WTC11 (cell line): Measurements from ENCODE around the gene HAX1. TPM values are rescaled to one million over a fixed set of nuclear protein-coding genes. Genes with fewer than 3 reads are reported as not detected.

Experiments
- ATAC-seq: fragments of 200-7000 bp; cut with Tn5 transposase; 2 replicates; pipeline ENCODE4 v1.10.0; 2021; ENCODE audit warnings: mild to moderate bottlenecking, moderate library complexity
- CTCF ChIA-PET: fragments of 300-600 bp; sonication (Branson Sonifier 250); formaldehyde crosslinking; loops from one replicate; lab custom pipeline; 2021; ENCODE audit warnings: antibody characterized with exemption; lab: Charles Lee
- POLR2A ChIA-PET: fragments of 350-600 bp; sonication (Branson Sonifier 250); formaldehyde crosslinking; loops from one replicate; lab custom pipeline; 2021; ENCODE audit warnings: antibody characterized with exemption; lab: Charles Lee
- DNase-seq: peaks from one replicate; pipeline ENCODE4 v3.0.0; 2021; ENCODE audit warnings: low spot score
- H3K27ac Mint-ChIP-seq: 2 replicates; pipeline ENCODE4 v1.8.0; 2021; ENCODE audit warnings: mixed read lengths
- H3K27me3 Mint-ChIP-seq: 2 replicates; pipeline ENCODE4 v1.8.0; 2021; ENCODE audit warnings: low read depth, mild to moderate bottlenecking, moderate library complexity, mixed read lengths
- H3K36me3 Mint-ChIP-seq: 2 replicates; pipeline ENCODE4 v1.8.0; 2021; ENCODE audit warnings: mixed read lengths
- H3K4me1 Mint-ChIP-seq: 2 replicates; pipeline ENCODE4 v1.8.0; 2022; ENCODE audit warnings: mixed read lengths
- H3K4me3 Mint-ChIP-seq: 2 replicates; pipeline ENCODE4 v1.8.0; 2021; ENCODE audit warnings: mild to moderate bottlenecking, moderate library complexity, mixed read lengths
- H3K9me3 Mint-ChIP-seq: 2 replicates; pipeline ENCODE4 v1.8.0; 2021; ENCODE audit warnings: mixed read lengths
- ATF6 ChIP-seq: sonication (generic); formaldehyde crosslinking; IDR thresholded peaks from 2 replicates; pipeline ENCODE4 v1.8.1; 2023; ENCODE audit warnings: mild to moderate bottlenecking, missing genetic modification reagents
- CREM ChIP-seq: sonication (generic); formaldehyde crosslinking; IDR thresholded peaks from 2 replicates; pipeline ENCODE4 v1.8.1; 2022; ENCODE audit warnings: mild to moderate bottlenecking, missing genetic modification reagents, moderate library complexity
- ESRRA ChIP-seq: sonication (generic); formaldehyde crosslinking; IDR thresholded peaks from 2 replicates; pipeline ENCODE4 v1.8.1; 2022; ENCODE audit warnings: mild to moderate bottlenecking, missing genetic modification reagents, borderline replicate concordance
- GABPB1 ChIP-seq: sonication (generic); formaldehyde crosslinking; IDR thresholded peaks from 2 replicates; pipeline ENCODE4 v1.8.1; 2023; ENCODE audit warnings: mild to moderate bottlenecking, missing genetic modification reagents
- GRHL2 ChIP-seq: fragments of 250-450 bp; sonication (Bioruptor Pico); IDR thresholded peaks from 2 replicates; pipeline ENCODE4 v1.8.0; 2022; ENCODE audit warnings: mild to moderate bottlenecking, moderate library complexity; ENCODE audit not compliant: insufficient replicate concordance, severe bottlenecking
- JAZF1 ChIP-seq: fragments of 250-450 bp; sonication (Bioruptor Pico); IDR thresholded peaks from 2 replicates; pipeline ENCODE4 v1.9.0; 2021; ENCODE audit warnings: moderate library complexity, mild to moderate bottlenecking, inconsistent platforms
- MLX ChIP-seq: sonication (generic); formaldehyde crosslinking; IDR thresholded peaks from 2 replicates; pipeline ENCODE4 v1.8.1; 2023; ENCODE audit warnings: mild to moderate bottlenecking, missing genetic modification reagents, moderate library complexity
- MYBL2 ChIP-seq: sonication (generic); formaldehyde crosslinking; IDR thresholded peaks from 2 replicates; pipeline ENCODE4 v1.8.1; 2023; ENCODE audit warnings: mild to moderate bottlenecking, moderate library complexity, missing genetic modification reagents
- NFYB ChIP-seq: sonication (generic); formaldehyde crosslinking; conservative IDR thresholded peaks from 2 replicates; pipeline ENCODE4 v1.8.0; 2022; ENCODE audit warnings: low read depth, missing genetic modification reagents
- PREB ChIP-seq: sonication (generic); formaldehyde crosslinking; IDR thresholded peaks from 2 replicates; pipeline ENCODE4 v1.8.1; 2022; ENCODE audit warnings: mild to moderate bottlenecking, missing genetic modification reagents, moderate library complexity, borderline replicate concordance
- TEAD4 ChIP-seq: sonication (generic); formaldehyde crosslinking; IDR thresholded peaks from 2 replicates; pipeline ENCODE4 v1.8.0; 2022; ENCODE audit warnings: mild to moderate bottlenecking, missing genetic modification reagents
- USF1 ChIP-seq: sonication (generic); formaldehyde crosslinking; IDR thresholded peaks from 2 replicates; pipeline ENCODE4 v1.8.0; 2022; ENCODE audit warnings: mild to moderate bottlenecking, missing genetic modification reagents
- ZNF281 ChIP-seq: sonication (generic); formaldehyde crosslinking; IDR thresholded peaks from 2 replicates; pipeline ENCODE4 v1.8.0; 2023; ENCODE audit warnings: mild to moderate bottlenecking, missing genetic modification reagents
- ZNF423 ChIP-seq: fragments of 250-450 bp; sonication (Bioruptor Pico); IDR thresholded peaks from 2 replicates; pipeline ENCODE4 v2.1.2; 2022; ENCODE audit warnings: mild to moderate bottlenecking, moderate library complexity
- ZNF532 ChIP-seq: fragments of 250-450 bp; sonication (Bioruptor Pico); IDR thresholded peaks from 2 replicates; pipeline ENCODE4 v1.9.0; 2021; ENCODE audit warnings: mild to moderate bottlenecking, borderline replicate concordance
- total RNA-seq: library from RNA; stranded (reverse); gene quantifications from 3 replicates; pipeline ENCODE4 v1.2.3, GENCODE V29; 2021

The HAX1 gene
- total RNA-seq, 1 experiment from 2014 or later, result 69.2 TPM

- no peak for TF ChIP-seq ESRRA
- no peak for TF ChIP-seq ZNF532
- TF ChIP-seq NFYB (CRISPR knock-in tag), result no peak
- no peak for TF ChIP-seq MYBL2 (CRISPR knock-in tag)
- no peaks in the 10 kb centered on the region for H3K4me1 Mint-ChIP-seq
- peaks cover 59% of the 10 kb centered on the region for H3K36me3 Mint-ChIP-seq
- no peak for ATAC-seq
- H3K9me3 Mint-ChIP-seq, result no peaks in the 10 kb centered on the region
- DNase-seq, result no peak
- H3K4me3 Mint-ChIP-seq, result no peak overlapping the region
- POLR2A ChIA-PET, result no interaction called here
- no peaks in the 10 kb centered on the region for H3K27me3 Mint-ChIP-seq
- no peak overlapping the region; the same call in none of the 2 replicates for H3K27ac Mint-ChIP-seq
- CTCF ChIA-PET, result interaction anchor here (1.4 kb wide), 1 partner anchor 71 kb away, joined by 3 read pairs; no protein-coding TSS in a partner anchor
These were observed 8.7 kb upstream of the HAX1 start for GRCh38 chr1:154263465-154264332.

GRCh38 chr1:154264454-154264853 is 8.0 kb upstream of the HAX1 start:
- DNase-seq (no peak), ATAC-seq (no peak)
- no peaks in the 10 kb centered on the region for H3K9me3 Mint-ChIP-seq
- TF ChIP-seq GRHL2 (CRISPR knock-in tag) (no peak), ATF6 (no peak), CREM (CRISPR knock-in tag) (no peak), TEAD4 (no peak), USF1 (no peak), NFYB (CRISPR knock-in tag) (no peak)
- CTCF ChIA-PET, result interaction anchor here (1.1 to 1.8 kb wide), 2 partner anchors 20 to 70 kb away, joined by 3 to 6 read pairs; no protein-coding TSS in a partner anchor
- no peaks in the 10 kb centered on the region for H3K4me1 Mint-ChIP-seq
- no peaks in the 10 kb centered on the region for H3K27me3 Mint-ChIP-seq
- no peak overlapping the region for H3K4me3 Mint-ChIP-seq
- H3K36me3 Mint-ChIP-seq, result peaks cover 62% of the 10 kb centered on the region
- POLR2A ChIA-PET, result no interaction called here
- H3K27ac Mint-ChIP-seq, result no peak overlapping the region

- DNase-seq, result no peak
- Mint-ChIP-seq H3K36me3 (peaks cover 55% of the 10 kb centered on the region), H3K9me3 (no peaks in the 10 kb centered on the region), H3K4me1 (no peaks in the 10 kb centered on the region), H3K4me3 (no peak overlapping the region), H3K27me3 (no peaks in the 10 kb centered on the region), H3K27ac (no peak overlapping the region)
- ChIA-PET POLR2A (no interaction called here), CTCF (interaction anchor here (1.1 to 1.8 kb wide), 2 partner anchors 19 to 69 kb away, joined by 3 to 6 read pairs; no protein-coding TSS in a partner anchor)
- no peak for ATAC-seq
- no peak for TF ChIP-seq ESRRA
These were observed 6.8 kb upstream of the HAX1 start for GRCh38 chr1:154265586-154265985.

GRCh38 chr1:154270833-154271232 is 1.6 kb upstream of the HAX1 start:
- no peak for ATAC-seq
- H3K27me3 Mint-ChIP-seq, result no peaks in the 10 kb centered on the region
- CTCF ChIA-PET, result interaction anchor here (0.7 to 4.4 kb wide), 5 partner anchors 31 to 116 kb away, joined by 3 to 30 read pairs (median 4); partner anchors contain the start of genes ATP8B2 and NUP210L
- no peak for TF ChIP-seq JAZF1 (CRISPR knock-in tag)
- no peak for TF ChIP-seq GABPB1 (CRISPR knock-in tag)
- TF ChIP-seq MLX (CRISPR knock-in tag), result no peak
- TF ChIP-seq MYBL2 (CRISPR knock-in tag), result no peak
- no peak for TF ChIP-seq ZNF281 (CRISPR knock-in tag)
- no peak for TF ChIP-seq GRHL2 (CRISPR knock-in tag)
- no peak for TF ChIP-seq ZNF423 (CRISPR knock-in tag)
- no peak for TF ChIP-seq PREB (CRISPR knock-in tag)

More at GRCh38 chr1:154270833-154271232, 1.6 kb upstream of the HAX1 start:
- H3K36me3 Mint-ChIP-seq, result peaks cover 28% of the 10 kb centered on the region
- peak overlapping the region; percentile 38 for H3K27ac Mint-ChIP-seq
- DNase-seq, result no peak
- H3K4me3 Mint-ChIP-seq, result peak overlapping the region; percentile 94; the same call in 1 of the 2 replicates
- H3K4me1 Mint-ChIP-seq, result peaks cover 14% of the 10 kb centered on the region
- H3K9me3 Mint-ChIP-seq, result no peaks in the 10 kb centered on the region
- POLR2A ChIA-PET, result no interaction called here
